Keratinocyte (primary cell): ENCODE measurements around the gene MANEAL. TPM values are rescaled to one million over a fixed set of nuclear protein-coding genes. Genes with fewer than 3 reads are reported as not detected.

Source experiments
- DNase-seq: peaks from one replicate; pipeline ENCODE4 v3.0.0-alpha.2; 2011; ENCODE audit warnings: low read depth, missing footprints, low spot score
- FAIRE-seq: peaks from 2 replicates; lab custom pipeline; 2011; peaks lifted over from hg19 to GRCh38; lab: Jason Lieb, UNC
- H2AFZ ChIP-seq: 2 replicates; pipeline ENCODE4 v1.6.0; 2012; ENCODE audit warnings: low read length, control low read depth, inconsistent platforms; ENCODE audit not compliant: control insufficient read depth
- H3K27ac ChIP-seq: 2 replicates; pipeline ENCODE4 v1.5.1; 2011; ENCODE audit warnings: low read length; ENCODE audit not compliant: control insufficient read depth, insufficient read depth
- H3K27me3 ChIP-seq: 3 replicates; pipeline ENCODE4 v1.6.0; 2011; ENCODE audit warnings: low read length; ENCODE audit not compliant: control insufficient read depth, insufficient read depth; ENCODE audit errors: extremely low read depth
- H3K36me3 ChIP-seq, 2 experiments: 2 replicates in 1 of 2; 3 replicates in 1 of 2; pipeline ENCODE4 v1.5.1; 2011; ENCODE audit warnings: low read length in 2 of 2, mild to moderate bottlenecking in 1 of 2; ENCODE audit not compliant: control insufficient read depth in 2 of 2, insufficient read depth in 2 of 2; ENCODE audit errors: extremely low read depth in 1 of 2
- H3K4me1 ChIP-seq: 3 replicates; pipeline ENCODE4 v1.5.1; 2011; ENCODE audit warnings: low read length; ENCODE audit not compliant: control insufficient read depth, insufficient read depth; ENCODE audit errors: extremely low read depth
- H3K4me2 ChIP-seq: 3 replicates; pipeline ENCODE4 v1.6.0; 2011; ENCODE audit warnings: low read depth, low read length; ENCODE audit not compliant: control insufficient read depth, insufficient read depth; ENCODE audit errors: extremely low read depth
- H3K4me3 ChIP-seq, 3 experiments: fragments of 200-600 bp in 1 of 3; sonication (generic) in 1 of 3; 2 replicates in 2 of 3; 3 replicates in 1 of 3; pipeline ENCODE4 v1.5.1; 2011 to 2016; ENCODE audit warnings: low read length in 3 of 3, mild to moderate bottlenecking in 3 of 3, control low read depth in 2 of 3, inconsistent platforms in 1 of 3, low read depth in 1 of 3, mixed read lengths in 1 of 3, mixed run types in 1 of 3, moderate library complexity in 1 of 3; ENCODE audit not compliant: control insufficient read depth in 2 of 3, insufficient read depth in 2 of 3; ENCODE audit errors: extremely low read depth in 1 of 3
- H3K79me2 ChIP-seq: 2 replicates; pipeline ENCODE4 v1.6.0; 2012; ENCODE audit warnings: low read length; ENCODE audit not compliant: control insufficient read depth, insufficient read depth
- H3K9ac ChIP-seq: 3 replicates; pipeline ENCODE4 v1.6.0; 2011; ENCODE audit warnings: low read length; ENCODE audit not compliant: control insufficient read depth, insufficient read depth; ENCODE audit errors: extremely low read depth
- H3K9me1 ChIP-seq: 3 replicates; pipeline ENCODE4 v1.6.0; 2011; ENCODE audit warnings: low read length; ENCODE audit not compliant: control insufficient read depth, insufficient read depth; ENCODE audit errors: extremely low read depth
- H3K9me3 ChIP-seq: 2 replicates; pipeline ENCODE4 v1.5.1; 2012; ENCODE audit warnings: low read depth, low read length; ENCODE audit not compliant: control insufficient read depth
- H4K20me1 ChIP-seq: 3 replicates; pipeline ENCODE4 v1.6.0; 2011; ENCODE audit warnings: low read length; ENCODE audit not compliant: control insufficient read depth, insufficient read depth; ENCODE audit errors: extremely low read depth
- EZH2 ChIP-seq: IDR thresholded peaks from one replicate; pipeline ENCODE4 v1.6.1; 2012; ENCODE audit warnings: inconsistent platforms, mild to moderate bottlenecking, low read length, moderate library complexity
- dilution Hi-C: fragments of 300-500 bp; cut with MboI; formaldehyde crosslinking; loops from one replicate; pipeline ENCODE4 v1.7.0; 2020; ENCODE audit warnings: low sequenced_read_pairs; ENCODE audit not compliant: extremely low pct_ligation_motif_present
- polyA plus RNA-seq, 5 experiments: library from polyadenylated mRNA; depleted of rRNA in 3 of 5; stranded (reverse) in 3 of 5; stranded (forward) in 1 of 5; unstranded in 1 of 5; fragments of >200 nt; gene quantifications; 1 replicate in 1 of 5; 2 replicates in 3 of 5; 3 replicates in 1 of 5; pipeline versions ENCODE4 v1.2.1 to v1.2.3, GENCODE V29; 2011 to 2012; ENCODE audit warnings: missing spikeins in 2 of 5, low read depth in 1 of 5, low replicate concordance in 1 of 5
- TF ChIP-seq, protein P1 (sequence below), 3 experiments: IDR thresholded peaks in 1 of 3; conservative IDR thresholded peaks in 1 of 3; optimal IDR thresholded peaks in 1 of 3; 2 replicates in 2 of 3; 3 replicates in 1 of 3; pipeline versions ENCODE3 to v1.5.1; 2011; ENCODE audit warnings: low read length in 3 of 3, mild to moderate bottlenecking in 3 of 3, moderate library complexity in 2 of 3, control low read depth in 1 of 3, inconsistent platforms in 1 of 3; ENCODE audit not compliant: insufficient read depth in 2 of 3; ENCODE audit errors: extremely low read depth in 1 of 3

MANEAL gene
- polyA plus RNA-seq, 1 donor (not counting 4 experiments of a cell fraction or from before 2014, with no cell fraction given): 0.37 TPM

DNA sequence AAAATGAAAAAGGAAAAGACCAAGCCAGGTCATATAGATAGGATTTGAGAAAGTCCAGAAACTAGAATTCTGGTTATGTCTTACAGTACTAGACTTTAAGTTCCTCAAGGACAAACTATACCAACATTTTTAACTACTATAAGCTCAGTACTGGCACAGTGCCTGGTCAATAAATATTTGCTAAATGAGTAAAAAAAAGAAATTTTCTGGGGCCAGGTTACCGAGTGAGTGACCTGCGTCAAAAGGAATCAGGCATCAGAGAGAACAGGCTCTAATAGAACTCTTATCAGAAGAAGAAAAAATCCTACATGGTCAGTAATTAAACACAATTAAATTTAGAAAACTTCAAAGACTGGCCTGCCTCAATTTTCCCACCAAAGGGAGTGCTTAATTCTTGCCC lies 38.2 kb downstream of the MANEAL start:
- TF ChIP-seq EZH2: no peak
- TF ChIP-seq, protein P1, sequence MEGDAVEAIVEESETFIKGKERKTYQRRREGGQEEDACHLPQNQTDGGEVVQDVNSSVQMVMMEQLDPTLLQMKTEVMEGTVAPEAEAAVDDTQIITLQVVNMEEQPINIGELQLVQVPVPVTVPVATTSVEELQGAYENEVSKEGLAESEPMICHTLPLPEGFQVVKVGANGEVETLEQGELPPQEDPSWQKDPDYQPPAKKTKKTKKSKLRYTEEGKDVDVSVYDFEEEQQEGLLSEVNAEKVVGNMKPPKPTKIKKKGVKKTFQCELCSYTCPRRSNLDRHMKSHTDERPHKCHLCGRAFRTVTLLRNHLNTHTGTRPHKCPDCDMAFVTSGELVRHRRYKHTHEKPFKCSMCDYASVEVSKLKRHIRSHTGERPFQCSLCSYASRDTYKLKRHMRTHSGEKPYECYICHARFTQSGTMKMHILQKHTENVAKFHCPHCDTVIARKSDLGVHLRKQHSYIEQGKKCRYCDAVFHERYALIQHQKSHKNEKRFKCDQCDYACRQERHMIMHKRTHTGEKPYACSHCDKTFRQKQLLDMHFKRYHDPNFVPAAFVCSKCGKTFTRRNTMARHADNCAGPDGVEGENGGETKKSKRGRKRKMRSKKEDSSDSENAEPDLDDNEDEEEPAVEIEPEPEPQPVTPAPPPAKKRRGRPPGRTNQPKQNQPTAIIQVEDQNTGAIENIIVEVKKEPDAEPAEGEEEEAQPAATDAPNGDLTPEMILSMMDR (optimal IDR thresholded peaks at IDR 0.05 in 1 of 3, IDR thresholded peaks at IDR 0.05 in 1 of 3, conservative IDR thresholded peaks at IDR 0.05 in 1 of 3; ENCODE audit: extremely low read depth in 1 of 3, insufficient read depth in 2 of 3, low read length in 3 of 3): no peak
- H3K9me3 ChIP-seq: no peaks in the 10 kb centered on the region
- H3K27me3 ChIP-seq: no peaks in the 10 kb centered on the region
- H3K4me2 ChIP-seq: no peak overlapping the region
- FAIRE-seq (no peak), DNase-seq (no peak)
- dilution Hi-C loops: no loop called here
- peaks cover 8% of the 10 kb centered on the region for H3K4me1 ChIP-seq
- no peak overlapping the region for H3K27ac ChIP-seq
- H3K9ac ChIP-seq: no peak overlapping the region
- no peaks in the 10 kb centered on the region for H4K20me1 ChIP-seq
- H3K9me1 ChIP-seq: peaks cover 2% of the 10 kb centered on the region
- H3K79me2 ChIP-seq: no peaks in the 10 kb centered on the region
- H3K36me3 ChIP-seq: peaks cover 18 to 34% of the 10 kb centered on the region in 2 experiments
- no peak overlapping the region for H3K4me3 ChIP-seq
- H2AFZ ChIP-seq: no peak overlapping the region

- H3K4me1 ChIP-seq: peaks cover 3% of the 10 kb centered on the region
- H3K9me1 ChIP-seq: peaks cover 2% of the 10 kb centered on the region
- H3K4me2 ChIP-seq: no peak overlapping the region
- no peaks in the 10 kb centered on the region for H3K27me3 ChIP-seq
- no peak overlapping the region for H2AFZ ChIP-seq
- H3K9ac ChIP-seq: no peak overlapping the region
- FAIRE-seq (no peak), DNase-seq (no peak)
- H4K20me1 ChIP-seq: no peaks in the 10 kb centered on the region
- H3K27ac ChIP-seq: no peak overlapping the region
- H3K36me3 ChIP-seq: peaks cover 22 to 47% of the 10 kb centered on the region in 2 experiments
- H3K79me2 ChIP-seq: peaks cover 5% of the 10 kb centered on the region
- dilution Hi-C loops: no loop called here
- H3K4me3 ChIP-seq: no peak overlapping the region
- no peaks in the 10 kb centered on the region for H3K9me3 ChIP-seq
- TF ChIP-seq, protein P1 (optimal IDR thresholded peaks at IDR 0.05 in 1 of 3, IDR thresholded peaks at IDR 0.05 in 1 of 3, conservative IDR thresholded peaks at IDR 0.05 in 1 of 3; ENCODE audit: extremely low read depth in 1 of 3, insufficient read depth in 2 of 3, low read length in 3 of 3): no peak
- TF ChIP-seq EZH2: no peak
Measured at GRCh38 chr1:37836788-37837187, 43.1 kb downstream of the MANEAL start.
